ENCODE data around the gene HS6ST3. TPM values are rescaled to one million over a fixed set of nuclear protein-coding genes. Genes with fewer than 3 reads are reported as not detected.

HS6ST3 gene
- total and polyA plus RNA-seq, 2 donors (not counting 3 experiments of a cell fraction or from before 2014, with no cell fraction given), result 0.03 to 0.15 TPM

GRCh38 chr13:96491103-96491502 lies 401.2 kb downstream of the HS6ST3 start:
- CTCF ChIA-PET, result no interaction called here
- DNase-seq (ENCODE audit: low read depth, low spot score), result no peak
- Histone ChIP-seq H3K4me1 (ENCODE audit: control insufficient read depth, extremely low read depth, insufficient read depth, low read length) (no peaks in the 10 kb centered on the region), H3K36me3 (ENCODE audit: control insufficient read depth in 2 of 2, extremely low read depth in 1 of 2, insufficient read depth in 2 of 2, low read length in 2 of 2) (no peaks in the 10 kb centered on the region), H3K27me3 (ENCODE audit: control insufficient read depth in 2 of 2, insufficient read depth in 2 of 2, low read length in 2 of 2) (no peaks in the 10 kb centered on the region), H3K9me1 (replicated peaks; ENCODE audit: control insufficient read depth, extremely low read depth, insufficient read depth, low read length) (no peaks in the 10 kb centered on the region), H3K4me3 (replicated peaks in 1 of 3; ENCODE audit: insufficient read depth in 1 of 3, low read depth in 1 of 3, low read length in 3 of 3) (no peak overlapping the region), H3K4me2 (ENCODE audit: insufficient read depth, low read length) (no peak overlapping the region), H4K20me1 (replicated peaks; ENCODE audit: control insufficient read depth, extremely low read depth, insufficient read depth, low read length) (no peaks in the 10 kb centered on the region), H3K9ac (replicated peaks; ENCODE audit: extremely low read depth, insufficient read depth, low read length) (no peak overlapping the region), H3K9me3 (replicated peaks; ENCODE audit: control insufficient read depth, insufficient read depth, low read length) (no peaks in the 10 kb centered on the region), H2AFZ (ENCODE audit: low read depth, low read length) (no peak overlapping the region), H3K79me2 (ENCODE audit: control insufficient read depth, insufficient read depth, low read length) (no peaks in the 10 kb centered on the region), H3K27ac (ENCODE audit: insufficient read depth, low read depth, low read length) (no peak overlapping the region)
- POLR2A ChIA-PET, result no interaction called here
- dilution Hi-C loops (cut with MboI; ENCODE audit: extremely low pct_ligation_motif_present, low sequenced_read_pairs), result no loop called here
- intact Hi-C loops (cut with micrococcal nuclease), result no loop called here
- TF ChIP-seq MAX (IDR thresholded peaks at IDR 0.05; ENCODE audit: insufficient read depth, insufficient read length) (no peak), MYC (IDR thresholded peaks at IDR 0.05; ENCODE audit: low read depth, low read length) (no peak), POLR2A (IDR thresholded peaks at IDR 0.05; ENCODE audit: low read depth, low read length) (no peak)
- no peak for FAIRE-seq
- BruUV-seq (replicated peaks), result no TSS peak

- Histone ChIP-seq H3K79me2 (ENCODE audit: control insufficient read depth, insufficient read depth, low read length) (no peaks in the 10 kb centered on the region), H3K9me1 (replicated peaks; ENCODE audit: control insufficient read depth, extremely low read depth, insufficient read depth, low read length) (no peaks in the 10 kb centered on the region), H3K9ac (replicated peaks; ENCODE audit: extremely low read depth, insufficient read depth, low read length) (no peak overlapping the region), H3K36me3 (ENCODE audit: control insufficient read depth in 2 of 2, extremely low read depth in 1 of 2, insufficient read depth in 2 of 2, low read length in 2 of 2) (no peaks in the 10 kb centered on the region), H3K9me3 (replicated peaks; ENCODE audit: control insufficient read depth, insufficient read depth, low read length) (no peaks in the 10 kb centered on the region), H4K20me1 (replicated peaks; ENCODE audit: control insufficient read depth, extremely low read depth, insufficient read depth, low read length) (no peaks in the 10 kb centered on the region), H3K27ac (ENCODE audit: insufficient read depth, low read depth, low read length) (no peak overlapping the region), H2AFZ (ENCODE audit: low read depth, low read length) (no peak overlapping the region), H3K27me3 (ENCODE audit: control insufficient read depth in 2 of 2, insufficient read depth in 2 of 2, low read length in 2 of 2) (no peaks in the 10 kb centered on the region), H3K4me1 (ENCODE audit: control insufficient read depth, extremely low read depth, insufficient read depth, low read length) (no peaks in the 10 kb centered on the region), H3K4me2 (ENCODE audit: insufficient read depth, low read length) (no peak overlapping the region), H3K4me3 (replicated peaks in 1 of 3; ENCODE audit: insufficient read depth in 1 of 3, low read depth in 1 of 3, low read length in 3 of 3) (no peak overlapping the region)
- DNase-seq (ENCODE audit: low read depth, low spot score) (no peak), FAIRE-seq (no peak)
- TF ChIP-seq POLR2A (IDR thresholded peaks at IDR 0.05; ENCODE audit: low read depth, low read length) (no peak), JUN (IDR thresholded peaks at IDR 0.05; ENCODE audit: borderline replicate concordance, insufficient read depth, insufficient read length, low read depth) (no peak), EZH2 (IDR thresholded peaks at IDR 0.05; ENCODE audit: borderline replicate concordance, low read depth, low read length, severe bottlenecking) (no peak), GATA2 (IDR thresholded peaks at IDR 0.05; ENCODE audit: insufficient read depth, insufficient read length, low read depth, low read length) (no peak), FOS (IDR thresholded peaks at IDR 0.05; ENCODE audit: borderline replicate concordance, insufficient read depth, low read length) (no peak), MAX (IDR thresholded peaks at IDR 0.05; ENCODE audit: insufficient read depth, insufficient read length) (no peak), CTCF (IDR thresholded peaks at IDR 0.05; ENCODE audit: extremely low read depth in 1 of 2, insufficient read depth in 1 of 2, low read depth in 1 of 2, low read length in 2 of 2) (no peak), POLR2AphosphoS5 (IDR thresholded peaks at IDR 0.05; ENCODE audit: insufficient read depth, low read depth, low read length) (no peak), MYC (IDR thresholded peaks at IDR 0.05; ENCODE audit: low read depth, low read length) (no peak)
- no TSS peak for BruUV-seq (replicated peaks)
- CTCF ChIA-PET, result no interaction called here
- dilution Hi-C loops (cut with MboI; ENCODE audit: extremely low pct_ligation_motif_present, low sequenced_read_pairs), result no loop called here
- intact Hi-C loops (cut with micrococcal nuclease), result no loop called here
- POLR2A ChIA-PET, result no interaction called here
Observed at GRCh38 chr13:96492766-96493165, 402.9 kb downstream of the HS6ST3 start.

All from endothelial cell of umbilical vein (primary cell).